Loucy (cell line): Measurements from ENCODE around the gene DPP8.

ENCODE experiments used
- H2AFZ ChIP-seq: fragments of 200-600 bp; sonication (generic); 2 replicates; pipeline ENCODE4 v1.6.0; 2016; ENCODE audit warnings: antibody characterized with exemption, mild to moderate bottlenecking, low read length, moderate library complexity
- H3F3A ChIP-seq: fragments of 200-600 bp; 2 replicates; pipeline ENCODE4 v1.6.0; 2016; ENCODE audit warnings: antibody characterized with exemption, low read depth, mild to moderate bottlenecking
- H3K27me3 ChIP-seq: fragments of 200-600 bp; sonication (generic); 2 replicates; pipeline ENCODE4 v1.6.1; 2014; ENCODE audit warnings: low read length, mild to moderate bottlenecking; ENCODE audit not compliant: insufficient read depth, poor library complexity, severe bottlenecking
- H3K36me3 ChIP-seq: fragments of 200-600 bp; sonication (generic); 2 replicates; pipeline ENCODE4 v1.6.1; 2016; ENCODE audit warnings: low read length; ENCODE audit not compliant: insufficient read depth
- H3K4me1 ChIP-seq: fragments of 200-600 bp; sonication (generic); 2 replicates; pipeline ENCODE4 v1.5.1; 2014; ENCODE audit warnings: low read length, mild to moderate bottlenecking; ENCODE audit not compliant: insufficient read depth, poor library complexity, severe bottlenecking
- H3K4me2 ChIP-seq: fragments of 200-600 bp; sonication (generic); 2 replicates; pipeline ENCODE4 v1.6.0; 2014; ENCODE audit warnings: antibody characterized with exemption, low read length, low read depth, mild to moderate bottlenecking; ENCODE audit not compliant: poor library complexity, severe bottlenecking
- H3K4me3 ChIP-seq: fragments of 200-600 bp; sonication (generic); 2 replicates; pipeline ENCODE4 v1.5.1; 2014; ENCODE audit warnings: low read length, mild to moderate bottlenecking, mixed read lengths; ENCODE audit not compliant: poor library complexity, severe bottlenecking
- H3K79me2 ChIP-seq: fragments of 200-600 bp; sonication (generic); 2 replicates; pipeline ENCODE4 v1.6.1; 2014; ENCODE audit warnings: low read length; ENCODE audit not compliant: insufficient read depth
- H3K9ac ChIP-seq: fragments of 200-600 bp; sonication (generic); 2 replicates; pipeline ENCODE4 v1.6.0; 2014; ENCODE audit warnings: mild to moderate bottlenecking, low read depth, low read length, moderate library complexity; ENCODE audit not compliant: poor library complexity, severe bottlenecking
- H3K9me2 ChIP-seq: fragments of 200-600 bp; sonication (generic); replicated peaks from 2 replicates; pipeline ENCODE4 v1.6.1; 2016; ENCODE audit warnings: low read depth, low read length, mixed read lengths
- H3K9me3 ChIP-seq: fragments of 200-600 bp; sonication (generic); 2 replicates; pipeline ENCODE4 v1.6.1; 2014; ENCODE audit warnings: mild to moderate bottlenecking, antibody characterized with exemption, low read length, low read depth; ENCODE audit not compliant: insufficient read depth
- H4K20me1 ChIP-seq: fragments of 200-600 bp; sonication (generic); 2 replicates; pipeline ENCODE4 v1.6.0; 2014; ENCODE audit warnings: antibody characterized with exemption, low read length, mild to moderate bottlenecking; ENCODE audit not compliant: insufficient read depth, poor library complexity, severe bottlenecking
- EZH2phosphoT487 ChIP-seq: fragments of 200-600 bp; IDR thresholded peaks from 2 replicates; pipeline ENCODE4 v1.6.1; 2018; ENCODE audit warnings: antibody characterized with exemption, mild to moderate bottlenecking, moderate library complexity, borderline replicate concordance
- TF ChIP-seq, protein P1 (sequence below): fragments of 200-600 bp; sonication (generic); conservative IDR thresholded peaks from 2 replicates; pipeline ENCODE4 v1.5.1; 2014; ENCODE audit warnings: mild to moderate bottlenecking, antibody characterized with exemption, low read length

The DPP8 gene

DNA sequence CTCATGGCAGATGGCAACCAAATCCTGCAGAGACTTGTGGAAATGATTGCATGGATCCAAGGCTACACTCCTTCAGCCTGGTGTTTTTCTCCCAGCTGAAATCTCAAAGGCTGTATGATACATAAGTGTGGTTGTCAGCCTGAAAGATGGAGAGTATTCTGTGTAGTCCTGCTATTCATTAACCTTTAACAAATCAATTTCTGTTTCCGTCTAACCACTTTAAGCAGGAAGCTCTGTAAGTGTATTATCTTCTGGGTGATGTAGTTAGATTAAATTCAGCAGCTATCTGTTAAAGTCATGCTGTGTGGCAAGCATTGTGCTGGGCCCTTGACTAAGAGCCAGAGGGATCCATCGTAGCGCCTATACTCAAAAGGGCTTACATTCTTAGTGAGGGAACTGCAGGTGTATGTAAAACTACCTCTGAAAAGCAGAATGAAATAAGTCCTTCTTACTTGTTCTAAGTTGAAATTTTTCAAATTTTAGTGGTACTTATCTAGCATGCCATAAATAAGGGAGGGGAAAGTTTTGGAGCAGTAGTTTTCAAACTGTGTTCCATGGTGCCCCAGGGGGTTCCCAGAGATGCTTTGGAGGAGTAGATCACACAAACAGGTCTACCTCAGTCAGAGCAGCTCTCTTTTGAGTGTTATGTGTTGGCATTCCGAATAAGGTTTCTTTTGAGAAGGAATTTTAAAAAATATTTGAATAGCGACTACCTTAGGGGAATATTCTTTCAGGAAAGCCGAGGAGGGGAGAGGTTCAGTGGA lies 41.7 kb upstream of the DPP8 start:
- Histone ChIP-seq H3K4me1 (no peaks in the 10 kb centered on the region), H3K4me2 (no peak overlapping the region), H3K4me3 (no peak overlapping the region), H3K79me2 (peaks cover 20% of the 10 kb centered on the region; the same call in 1 of the 2 replicates), H3K9me3 (no peaks in the 10 kb centered on the region), H3K9ac (no peak overlapping the region), H3K27me3 (no peaks in the 10 kb centered on the region), H2AFZ (no peak overlapping the region), H3K36me3 (peaks cover 97% of the 10 kb centered on the region; the same call in 1 of the 2 replicates), H3F3A (no peaks in the 10 kb centered on the region), H3K9me2 (no peaks in the 10 kb centered on the region), H4K20me1 (no peaks in the 10 kb centered on the region)
- TF ChIP-seq, protein P1, sequence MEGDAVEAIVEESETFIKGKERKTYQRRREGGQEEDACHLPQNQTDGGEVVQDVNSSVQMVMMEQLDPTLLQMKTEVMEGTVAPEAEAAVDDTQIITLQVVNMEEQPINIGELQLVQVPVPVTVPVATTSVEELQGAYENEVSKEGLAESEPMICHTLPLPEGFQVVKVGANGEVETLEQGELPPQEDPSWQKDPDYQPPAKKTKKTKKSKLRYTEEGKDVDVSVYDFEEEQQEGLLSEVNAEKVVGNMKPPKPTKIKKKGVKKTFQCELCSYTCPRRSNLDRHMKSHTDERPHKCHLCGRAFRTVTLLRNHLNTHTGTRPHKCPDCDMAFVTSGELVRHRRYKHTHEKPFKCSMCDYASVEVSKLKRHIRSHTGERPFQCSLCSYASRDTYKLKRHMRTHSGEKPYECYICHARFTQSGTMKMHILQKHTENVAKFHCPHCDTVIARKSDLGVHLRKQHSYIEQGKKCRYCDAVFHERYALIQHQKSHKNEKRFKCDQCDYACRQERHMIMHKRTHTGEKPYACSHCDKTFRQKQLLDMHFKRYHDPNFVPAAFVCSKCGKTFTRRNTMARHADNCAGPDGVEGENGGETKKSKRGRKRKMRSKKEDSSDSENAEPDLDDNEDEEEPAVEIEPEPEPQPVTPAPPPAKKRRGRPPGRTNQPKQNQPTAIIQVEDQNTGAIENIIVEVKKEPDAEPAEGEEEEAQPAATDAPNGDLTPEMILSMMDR = no peak
- TF ChIP-seq EZH2phosphoT487 = no peak

DNA sequence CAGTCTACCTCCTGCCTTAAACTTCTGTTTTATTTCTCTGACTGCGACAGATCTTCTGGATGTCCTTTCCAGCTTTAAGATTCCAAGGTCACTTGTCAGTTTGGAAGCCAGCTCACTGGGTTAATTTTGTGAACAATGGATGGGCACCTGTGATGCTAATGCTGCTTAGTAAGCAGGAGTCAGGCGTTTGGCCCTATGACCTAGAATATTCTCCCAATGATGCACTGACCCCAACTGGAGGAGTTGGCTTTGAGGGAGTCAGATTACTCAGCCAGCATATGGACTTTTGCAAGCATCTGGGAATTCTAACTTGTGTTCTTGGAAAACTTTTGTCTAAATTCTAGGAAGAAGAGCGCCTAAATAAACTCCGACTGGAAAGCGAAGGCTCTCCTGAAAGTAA lies 40.8 kb upstream of the DPP8 start:
- peaks cover 5% of the 10 kb centered on the region for H4K20me1 ChIP-seq
- H3K36me3 ChIP-seq = peaks cover 97% of the 10 kb centered on the region; the same call in 1 of the 2 replicates

DNA sequence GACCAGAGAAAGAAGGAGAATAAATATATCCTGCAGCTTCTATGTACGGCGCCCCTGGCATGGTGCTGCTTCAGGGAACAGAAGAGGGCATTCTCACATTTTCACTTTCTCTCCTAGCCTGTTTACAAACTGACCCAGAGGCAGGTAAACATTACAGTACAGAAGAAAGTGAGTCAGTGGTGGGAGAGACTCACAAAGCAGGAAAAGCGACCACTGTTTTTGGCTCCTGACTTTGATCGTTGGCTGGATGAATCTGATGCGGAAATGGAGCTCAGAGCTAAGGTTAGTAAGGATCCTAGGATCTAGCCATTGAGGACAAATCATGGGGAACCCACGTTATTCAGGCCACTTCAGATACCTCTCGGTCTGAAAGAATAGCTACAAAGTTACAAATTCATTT lies 39.1 kb upstream of the DPP8 start:
- H2AFZ ChIP-seq = no peak overlapping the region

More for the DNA sequence above, 40.8 kb upstream of the DPP8 start:
- H3K27me3 ChIP-seq = no peaks in the 10 kb centered on the region
- no peak overlapping the region for H3K4me2 ChIP-seq
- H3K79me2 ChIP-seq = peaks cover 28% of the 10 kb centered on the region; the same call in 1 of the 2 replicates
- no peaks in the 10 kb centered on the region for H3K9me3 ChIP-seq
- no peak overlapping the region for H3K9ac ChIP-seq
- no peaks in the 10 kb centered on the region for H3K4me1 ChIP-seq
- H2AFZ ChIP-seq = no peak overlapping the region
- TF ChIP-seq, protein P1 = no peak
- TF ChIP-seq EZH2phosphoT487 = no peak
- no peak overlapping the region for H3K4me3 ChIP-seq
- no peaks in the 10 kb centered on the region for H3K9me2 ChIP-seq
- no peaks in the 10 kb centered on the region for H3F3A ChIP-seq

More for the DNA sequence above, 39.1 kb upstream of the DPP8 start:
- no peaks in the 10 kb centered on the region for H3K9me2 ChIP-seq
- H3K4me1 ChIP-seq = no peaks in the 10 kb centered on the region
- peaks cover 13% of the 10 kb centered on the region for H4K20me1 ChIP-seq
- H3F3A ChIP-seq = no peaks in the 10 kb centered on the region
- peaks cover 35% of the 10 kb centered on the region for H3K79me2 ChIP-seq
- TF ChIP-seq EZH2phosphoT487 = no peak
- H3K27me3 ChIP-seq = no peaks in the 10 kb centered on the region
- peaks cover 83% of the 10 kb centered on the region; the same call in 1 of the 2 replicates for H3K36me3 ChIP-seq
- H3K4me2 ChIP-seq = no peak overlapping the region
- no peak overlapping the region for H3K9ac ChIP-seq
- no peak overlapping the region for H3K4me3 ChIP-seq
- H3K9me3 ChIP-seq = no peaks in the 10 kb centered on the region
